K562 (cell line): Measurements from ENCODE around the gene UBE2G2. TPM values are rescaled to one million over a fixed set of nuclear protein-coding genes. Genes with fewer than 3 reads are reported as not detected.

Experiments
- ATF2 ChIP-seq: sonication (generic); formaldehyde crosslinking; IDR thresholded peaks from 2 replicates; pipeline ENCODE4 v1.8.1; 2022; ENCODE audit warnings: missing genetic modification reagents
- ATF6 ChIP-seq: sonication (generic); formaldehyde crosslinking; IDR thresholded peaks from 2 replicates; pipeline ENCODE4 v1.4.0; 2020; ENCODE audit warnings: mild to moderate bottlenecking, missing genetic modification reagents
- BCL6 ChIP-seq: fragments of 250-450 bp; sonication (Bioruptor Pico); IDR thresholded peaks from 2 replicates; pipeline ENCODE4 v1.4.0; 2020
- BRF1 ChIP-seq: IDR thresholded peaks from 3 replicates; pipeline ENCODE4 v1.6.1; 2011; ENCODE audit warnings: borderline replicate concordance, mild to moderate bottlenecking; ENCODE audit not compliant: insufficient read length; ENCODE audit errors: extremely low read depth
- DACH1 ChIP-seq: fragments of 450-650 bp; IDR thresholded peaks from 2 replicates; pipeline ENCODE4 v1.6.1; 2018; ENCODE audit not compliant: partially characterized antibody
- ELK1 ChIP-seq: sonication (generic); formaldehyde crosslinking; IDR thresholded peaks from 2 replicates; pipeline ENCODE4 v1.8.1; 2022; ENCODE audit warnings: missing genetic modification reagents
- EP300 ChIP-seq: IDR thresholded peaks from 2 replicates; pipeline ENCODE4 v1.6.1; 2012; ENCODE audit warnings: low read length, improper control_type of control experiment
- GTF2B ChIP-seq: IDR thresholded peaks from 2 replicates; pipeline ENCODE4 v1.6.1; 2011; ENCODE audit not compliant: insufficient read length; ENCODE audit errors: extremely low read depth
- ILK ChIP-seq: fragments of 450-650 bp; IDR thresholded peaks from 2 replicates; pipeline ENCODE4 v1.6.1; 2016; ENCODE audit warnings: missing genetic modification characterization, low read depth, mild to moderate bottlenecking, missing compliant biosample characterization, moderate library complexity, borderline replicate concordance
- MCM2 ChIP-seq: fragments of 450-650 bp; IDR thresholded peaks from 2 replicates; pipeline ENCODE4 v1.6.1; 2017; ENCODE audit warnings: low read depth, mild to moderate bottlenecking
- MXI1 ChIP-seq: IDR thresholded peaks from 2 replicates; pipeline ENCODE4 v1.6.1; 2011; ENCODE audit warnings: low read depth, mild to moderate bottlenecking, improper control_type of control experiment, low read length
- NFYB ChIP-seq: IDR thresholded peaks from 2 replicates; pipeline ENCODE4 v1.6.1; 2011; ENCODE audit warnings: mild to moderate bottlenecking, moderate library complexity; ENCODE audit not compliant: insufficient read length; ENCODE audit errors: extremely low read depth
- PATZ1 ChIP-seq: fragments of 250-450 bp; sonication (Bioruptor Pico); IDR thresholded peaks from 2 replicates; pipeline ENCODE4 v1.5.0; 2020; ENCODE audit warnings: mild to moderate bottlenecking, borderline replicate concordance
- PHF21A ChIP-seq: fragments of 450-650 bp; IDR thresholded peaks from 2 replicates; pipeline ENCODE4 v1.6.1; 2017; ENCODE audit warnings: low read depth, borderline replicate concordance
- PTBP1 ChIP-seq: fragments of 200-400 bp; formaldehyde crosslinking; IDR thresholded peaks from 2 replicates; pipeline ENCODE4 v1.6.1; 2017; ENCODE audit warnings: low read depth, low read length
- ZNF217 ChIP-seq: sonication (generic); formaldehyde crosslinking; IDR thresholded peaks from 2 replicates; pipeline ENCODE4 v1.8.0; 2022; ENCODE audit warnings: mild to moderate bottlenecking, missing genetic modification reagents
- ZNF354B ChIP-seq: fragments of 250-450 bp; sonication (Bioruptor Pico); IDR thresholded peaks from 2 replicates; pipeline ENCODE4 v1.4.0; 2020
- ZNF77 ChIP-seq: fragments of 250-450 bp; sonication (Bioruptor Pico); IDR thresholded peaks from 2 replicates; pipeline ENCODE4 v1.5.0; 2020
- polyA plus RNA-seq, 8 experiments: library from polyadenylated mRNA; depleted of rRNA in 4 of 8; stranded (reverse) in 5 of 8; unstranded in 3 of 8; fragments of >200 nt; fragmentation: Nextera tagmentation in 2 of 8; fragmentation: Illumina TruSeq in 1 of 8; extraction: Ambion mirVana in 2 of 8; extraction: Trizol in 1 of 8; gene quantifications; 2 replicates each; pipeline versions ENCODE4 v1.2.1 to v1.2.3, GENCODE V29; 2011 to 2014; ENCODE audit warnings: inconsistent platforms in 1 of 8, missing spikeins in 1 of 8
- total RNA-seq, 7 experiments: library from RNA; depleted of rRNA in 6 of 7; stranded (reverse); fragments of >200 nt in 6 of 7; fragmentation: Illumina TruSeq in 2 of 7; extraction: Trizol in 2 of 7; gene quantifications; 2 replicates each; pipeline versions ENCODE4 v1.2.1 to v1.2.3, GENCODE V29; 2011 to 2021; ENCODE audit warnings: low replicate concordance in 1 of 7

The UBE2G2 gene
- total and polyA plus RNA-seq, 9 of the 15 experiments (the other 6 are each of a cell fraction or from before 2014, with no cell fraction given) = 47.5 to 225 (median 140) TPM

GRCh38 chr21:44801468-44802395, at the start of gene UBE2G2 (continued):
- TF ChIP-seq PATZ1 (CRISPR knock-in tag) (no peak), ILK (tag) (no peak), PTBP1 (no peak), DACH1 (peak; percentile 61), NFYB (no peak), BRF1 (no peak), ZNF217 (no peak), MXI1 (peak; percentile 71), EP300 (no peak), GTF2B (no peak), ATF6 (CRISPR knock-in tag) (no peak), PHF21A (no peak), ZNF77 (CRISPR knock-in tag) (no peak), BCL6 (no peak), ZNF354B (CRISPR knock-in tag) (no peak), ELK1 (CRISPR knock-in tag) (no peak), MCM2 (no peak), ATF2 (no peak)
